WTC11 (cell line): ENCODE measurements around the gene NEFH. TPM values are rescaled to one million over a fixed set of nuclear protein-coding genes. Genes with fewer than 3 reads are reported as not detected.

Source experiments
- ATAC-seq: fragments of 200-7000 bp; cut with Tn5 transposase; 2 replicates; pipeline ENCODE4 v1.10.0; 2021; ENCODE audit warnings: mild to moderate bottlenecking, moderate library complexity
- CTCF ChIA-PET: fragments of 300-600 bp; sonication (Branson Sonifier 250); formaldehyde crosslinking; loops from one replicate; lab custom pipeline; 2021; ENCODE audit warnings: antibody characterized with exemption; lab: Charles Lee
- POLR2A ChIA-PET: fragments of 350-600 bp; sonication (Branson Sonifier 250); formaldehyde crosslinking; loops from one replicate; lab custom pipeline; 2021; ENCODE audit warnings: antibody characterized with exemption; lab: Charles Lee
- DNase-seq: peaks from one replicate; pipeline ENCODE4 v3.0.0; 2021; ENCODE audit warnings: low spot score
- H3K27ac Mint-ChIP-seq: 2 replicates; pipeline ENCODE4 v1.8.0; 2021; ENCODE audit warnings: mixed read lengths
- H3K27me3 Mint-ChIP-seq: 2 replicates; pipeline ENCODE4 v1.8.0; 2021; ENCODE audit warnings: low read depth, mild to moderate bottlenecking, moderate library complexity, mixed read lengths
- H3K36me3 Mint-ChIP-seq: 2 replicates; pipeline ENCODE4 v1.8.0; 2021; ENCODE audit warnings: mixed read lengths
- H3K4me1 Mint-ChIP-seq: 2 replicates; pipeline ENCODE4 v1.8.0; 2022; ENCODE audit warnings: mixed read lengths
- H3K4me3 Mint-ChIP-seq: 2 replicates; pipeline ENCODE4 v1.8.0; 2021; ENCODE audit warnings: mild to moderate bottlenecking, moderate library complexity, mixed read lengths
- H3K9me3 Mint-ChIP-seq: 2 replicates; pipeline ENCODE4 v1.8.0; 2021; ENCODE audit warnings: mixed read lengths
- ATF2 ChIP-seq: sonication (generic); formaldehyde crosslinking; IDR thresholded peaks from 2 replicates; pipeline ENCODE4 v1.8.1; 2022; ENCODE audit warnings: low read depth, missing genetic modification reagents, borderline replicate concordance
- ATF6 ChIP-seq: sonication (generic); formaldehyde crosslinking; IDR thresholded peaks from 2 replicates; pipeline ENCODE4 v1.8.1; 2023; ENCODE audit warnings: mild to moderate bottlenecking, missing genetic modification reagents
- CREB1 ChIP-seq: sonication (generic); formaldehyde crosslinking; IDR thresholded peaks from 2 replicates; pipeline ENCODE4 v1.8.0; 2023; ENCODE audit warnings: mild to moderate bottlenecking, missing genetic modification reagents
- E2F4 ChIP-seq: sonication (generic); formaldehyde crosslinking; IDR thresholded peaks from 2 replicates; pipeline ENCODE4 v1.8.1; 2022; ENCODE audit warnings: low read depth, mild to moderate bottlenecking, moderate library complexity, missing genetic modification reagents, borderline replicate concordance
- FOXJ3 ChIP-seq: sonication (generic); formaldehyde crosslinking; IDR thresholded peaks from 2 replicates; pipeline ENCODE4 v1.9.0; 2021; ENCODE audit warnings: missing genetic modification reagents, mild to moderate bottlenecking, borderline replicate concordance
- FOXK1 ChIP-seq: sonication (generic); formaldehyde crosslinking; IDR thresholded peaks from 2 replicates; pipeline ENCODE4 v1.8.0; 2022; ENCODE audit warnings: mild to moderate bottlenecking, moderate library complexity, missing genetic modification reagents
- IRF2 ChIP-seq: sonication (generic); formaldehyde crosslinking; IDR thresholded peaks from 2 replicates; pipeline ENCODE4 v1.8.0; 2022; ENCODE audit warnings: low read depth, missing genetic modification reagents, borderline replicate concordance
- JAZF1 ChIP-seq: fragments of 250-450 bp; sonication (Bioruptor Pico); IDR thresholded peaks from 2 replicates; pipeline ENCODE4 v1.9.0; 2021; ENCODE audit warnings: moderate library complexity, mild to moderate bottlenecking, inconsistent platforms
- JUN ChIP-seq: sonication (generic); formaldehyde crosslinking; IDR thresholded peaks from 2 replicates; pipeline ENCODE4 v1.8.0; 2023; ENCODE audit warnings: mild to moderate bottlenecking, missing genetic modification reagents
- KAT7 ChIP-seq: sonication (generic); formaldehyde crosslinking; IDR thresholded peaks from 2 replicates; pipeline ENCODE4 v1.8.1; 2023; ENCODE audit warnings: missing genetic modification reagents, mild to moderate bottlenecking, borderline replicate concordance
- NFE2L1 ChIP-seq: sonication (generic); formaldehyde crosslinking; IDR thresholded peaks from 2 replicates; pipeline ENCODE4 v1.8.1; 2023; ENCODE audit warnings: missing genetic modification reagents
- PRDM15 ChIP-seq: sonication (generic); formaldehyde crosslinking; IDR thresholded peaks from 2 replicates; pipeline ENCODE4 v1.8.0; 2022; ENCODE audit warnings: missing genetic modification reagents
- PREB ChIP-seq: sonication (generic); formaldehyde crosslinking; IDR thresholded peaks from 2 replicates; pipeline ENCODE4 v1.8.1; 2022; ENCODE audit warnings: mild to moderate bottlenecking, missing genetic modification reagents, moderate library complexity, borderline replicate concordance
- TEAD1 ChIP-seq: sonication (generic); formaldehyde crosslinking; IDR thresholded peaks from 2 replicates; pipeline ENCODE4 v1.8.0; 2022; ENCODE audit warnings: mild to moderate bottlenecking, missing genetic modification reagents
- TEAD4 ChIP-seq: sonication (generic); formaldehyde crosslinking; IDR thresholded peaks from 2 replicates; pipeline ENCODE4 v1.8.0; 2022; ENCODE audit warnings: mild to moderate bottlenecking, missing genetic modification reagents
- ZNF121 ChIP-seq: sonication (generic); formaldehyde crosslinking; IDR thresholded peaks from 2 replicates; pipeline ENCODE4 v1.8.0; 2023; ENCODE audit warnings: missing genetic modification reagents
- ZNF219 ChIP-seq: sonication (generic); formaldehyde crosslinking; IDR thresholded peaks from 2 replicates; pipeline ENCODE4 v1.8.0; 2023; ENCODE audit warnings: missing genetic modification reagents, mild to moderate bottlenecking, borderline replicate concordance
- ZNF396 ChIP-seq: fragments of 250-450 bp; sonication (Bioruptor Pico); IDR thresholded peaks from 2 replicates; pipeline ENCODE4 v1.8.0; 2021; ENCODE audit warnings: mild to moderate bottlenecking, moderate library complexity, borderline replicate concordance
- ZNF532 ChIP-seq: fragments of 250-450 bp; sonication (Bioruptor Pico); IDR thresholded peaks from 2 replicates; pipeline ENCODE4 v1.9.0; 2021; ENCODE audit warnings: mild to moderate bottlenecking, borderline replicate concordance
- ZNF671 ChIP-seq: fragments of 250-450 bp; sonication (Bioruptor Pico); IDR thresholded peaks from 2 replicates; pipeline ENCODE4 v1.8.0; 2021; ENCODE audit warnings: mild to moderate bottlenecking
- total RNA-seq: library from RNA; stranded (reverse); gene quantifications from 3 replicates; pipeline ENCODE4 v1.2.3, GENCODE V29; 2021

The NEFH gene
- total RNA-seq, 1 experiment from 2014 or later, result 2.6 TPM

GRCh38 chr22:29528144-29528543, 48.1 kb downstream of the NEFH start:
- CTCF ChIA-PET, result no interaction called here
- no peak overlapping the region for H3K4me3 Mint-ChIP-seq
- no peak for TF ChIP-seq FOXJ3 (CRISPR knock-in tag)
- TF ChIP-seq ZNF532 (CRISPR knock-in tag), result no peak
- TF ChIP-seq TEAD4 (CRISPR knock-in tag), result no peak
- no peak for TF ChIP-seq ZNF219 (CRISPR knock-in tag)
- no peak for TF ChIP-seq JUN (CRISPR knock-in tag)
- no peak for TF ChIP-seq ATF6 (CRISPR knock-in tag)
- no peak for TF ChIP-seq PRDM15 (CRISPR knock-in tag)
- TF ChIP-seq E2F4 (CRISPR knock-in tag), result no peak
- TF ChIP-seq ZNF121 (CRISPR knock-in tag), result no peak
- TF ChIP-seq PREB (CRISPR knock-in tag), result no peak
- no peak for TF ChIP-seq TEAD1 (CRISPR knock-in tag)
- TF ChIP-seq ATF2, result no peak
- no peak for TF ChIP-seq ZNF396 (CRISPR knock-in tag)
- no peak for TF ChIP-seq KAT7 (CRISPR knock-in tag)
- no peak for TF ChIP-seq IRF2 (CRISPR knock-in tag)
- no peak for TF ChIP-seq JAZF1
- TF ChIP-seq FOXK1 (CRISPR knock-in tag), result no peak
- no peak for TF ChIP-seq ZNF671 (CRISPR knock-in tag)
- TF ChIP-seq NFE2L1 (CRISPR knock-in tag), result no peak
- TF ChIP-seq CREB1 (CRISPR knock-in tag), result no peak
- H3K36me3 Mint-ChIP-seq, result peaks cover 57% of the 10 kb centered on the region
- no peak overlapping the region for H3K27ac Mint-ChIP-seq
- POLR2A ChIA-PET, result no interaction called here
- ATAC-seq (no peak), DNase-seq (no peak)
- H3K27me3 Mint-ChIP-seq, result no peaks in the 10 kb centered on the region
- H3K9me3 Mint-ChIP-seq, result no peaks in the 10 kb centered on the region
- H3K4me1 Mint-ChIP-seq, result no peaks in the 10 kb centered on the region
